Cardiac fibroblast (primary cell): ENCODE data around the gene CSF1.
"Not testable (repeated sequence)": the region's sequence is repeated elsewhere in the genome, so short reads cannot be mapped to it uniquely, and the experiment has no call there.

Source experiments
- DNase-seq, 2 donors: peaks; one replicate each; pipeline versions ENCODE4 v3.0.0 to v3.0.0-alpha.2; 2010; ENCODE audit warnings: low read depth in 2 of 2
- H3K4me3 ChIP-seq, 2 donors: replicated peaks in 1 of 2; 1 replicate in 1 of 2; 2 replicates in 1 of 2; pipeline ENCODE4 v1.5.1; 2011; ENCODE audit warnings: low read depth in 2 of 2, low read length in 2 of 2, mild to moderate bottlenecking in 2 of 2, moderate library complexity in 1 of 2
- CTCF ChIP-seq: IDR thresholded peaks from one replicate; pipeline ENCODE4 v1.5.1; 2011; ENCODE audit warnings: low read depth, mild to moderate bottlenecking, low read length, inconsistent platforms

The CSF1 gene

GRCh38 chr1:109878531-109879104 lies 32.0 kb upstream of the CSF1 start:
- DNase-seq, result no peak
- TF ChIP-seq CTCF, result no peak
- no peak overlapping the region for H3K4me3 ChIP-seq

GRCh38 chr1:109879371-109879770 lies 31.3 kb upstream of the CSF1 start:
- DNase-seq, result not testable (repeated sequence)

GRCh38 chr1:109879881-109880525 lies 30.6 kb upstream of the CSF1 start:
- H3K4me3 ChIP-seq, result no peak overlapping the region
- no peak for DNase-seq
- TF ChIP-seq CTCF, result no peak

More at GRCh38 chr1:109879371-109879770, 31.3 kb upstream of the CSF1 start:
- not testable (repeated sequence) for H3K4me3 ChIP-seq

- no peak for DNase-seq
- no peak overlapping the region for H3K4me3 ChIP-seq
- no peak for TF ChIP-seq CTCF
These were observed 29.4 kb upstream of the CSF1 start for GRCh38 chr1:109880971-109881894.

- no peak overlapping the region for H3K4me3 ChIP-seq
- TF ChIP-seq CTCF, result no peak
- DNase-seq, result no peak
These were observed 28.8 kb upstream of the CSF1 start for GRCh38 chr1:109881906-109882287.

- no peak for TF ChIP-seq CTCF
- DNase-seq, result no peak
- H3K4me3 ChIP-seq, result no peak overlapping the region
These were observed 28.1 kb upstream of the CSF1 start for GRCh38 chr1:109882288-109883245.
